ENCODE measurements around the gene CDH26. TPM values are rescaled to one million over a fixed set of nuclear protein-coding genes. Genes with fewer than 3 reads are reported as not detected.

Gene CDH26
- total RNA-seq, 2 donors from 2014 or later = 0.26 to 0.33 TPM

GRCh38 chr20:60062431-60063047 lies 104.3 kb downstream of the CDH26 start:
- ATAC-seq (no peak), DNase-seq (no peak)
- H3K9me3 ChIP-seq = no peaks in the 10 kb centered on the region
- intact Hi-C loops (cut with DNase I) = no loop called here
- H3K4me1 ChIP-seq = no peaks in the 10 kb centered on the region
- no peak overlapping the region for H3K4me3 ChIP-seq
- TF ChIP-seq POLR2A (IDR thresholded peaks at IDR 0.05) = no peak
- TF ChIP-seq CTCF (IDR thresholded peaks at IDR 0.05) = no peak
- WGBS, 2 donors = 69 to 70% methylated on average over 10 to 22 of the region's 22 CpGs
- H3K36me3 ChIP-seq (replicated peaks in 1 of 2; ENCODE audit: insufficient read depth in 1 of 2, low read depth in 2 of 2) = no peaks in the 10 kb centered on the region
- H3K27me3 ChIP-seq = no peaks in the 10 kb centered on the region
- H3K27ac ChIP-seq = no peak overlapping the region

GRCh38 chr20:60063048-60063451 lies 104.8 kb downstream of the CDH26 start:
- Histone ChIP-seq H3K36me3 (replicated peaks in 1 of 2; ENCODE audit: insufficient read depth in 1 of 2, low read depth in 2 of 2) (no peaks in the 10 kb centered on the region), H3K4me1 (no peaks in the 10 kb centered on the region), H3K27ac (no peak overlapping the region), H3K27me3 (no peaks in the 10 kb centered on the region), H3K4me3 (no peak overlapping the region), H3K9me3 (no peaks in the 10 kb centered on the region)
- 65 to 79% methylated on average over 4 of the region's 4 CpGs for WGBS, 2 donors
- intact Hi-C loops (cut with DNase I) = no loop called here
- DNase-seq (no peak), ATAC-seq (no peak)
- TF ChIP-seq POLR2A (IDR thresholded peaks at IDR 0.05) (no peak), CTCF (IDR thresholded peaks at IDR 0.05) (no peak)

GRCh38 chr20:60063739-60064380 lies 105.6 kb downstream of the CDH26 start:
- Histone ChIP-seq H3K4me3 (no peak overlapping the region), H3K9me3 (no peaks in the 10 kb centered on the region), H3K27ac (no peak overlapping the region), H3K36me3 (replicated peaks in 1 of 2; ENCODE audit: insufficient read depth in 1 of 2, low read depth in 2 of 2) (no peaks in the 10 kb centered on the region), H3K27me3 (no peaks in the 10 kb centered on the region), H3K4me1 (no peaks in the 10 kb centered on the region)
- intact Hi-C loops (cut with DNase I) = no loop called here
- no peak for ATAC-seq
- TF ChIP-seq CTCF (IDR thresholded peaks at IDR 0.05) (no peak), POLR2A (IDR thresholded peaks at IDR 0.05) (no peak)
- WGBS, 2 donors = 44 to 69% methylated on average over 3 of the region's 3 CpGs
- DNase-seq = no peak

Other genes starting within 250 kb of the CDH26 start
- 10 to 100 TPM in 1 of 2 donors, 1 to 10 TPM in 1; 3.6 to 15.3 TPM for gene SYCP2, start 24.8 kb upstream of the CDH26 start, total RNA-seq
- 1 to 10 TPM; 6.0 to 6.3 TPM for gene PPP1R3D, start 18.1 kb upstream of the CDH26 start, total RNA-seq
- 1 to 10 TPM; 2.6 to 3.6 TPM for gene FAM217B, start 18.0 kb upstream of the CDH26 start, total RNA-seq

Measured in body of pancreas (tissue), 4 donors.